OCI-LY3 (cell line): ENCODE measurements around the gene GSG1L.

Experiments
- H2AFZ ChIP-seq: fragments of 200-600, 300-600 bp; shearing (Covaris generic); 2 replicates; pipeline ENCODE4 v1.6.0; 2014; ENCODE audit warnings: antibody characterized with exemption, low read depth, low read length
- H3K27ac ChIP-seq: fragments of 200-600, 300-600 bp; sonication (generic); 2 replicates; pipeline ENCODE4 v1.5.1; 2014; ENCODE audit warnings: mild to moderate bottlenecking, low read length, moderate library complexity, mixed read lengths
- H3K27me3 ChIP-seq: fragments of 200-600, 300-600 bp; sonication (generic); 2 replicates; pipeline ENCODE4 v1.6.1; 2014; ENCODE audit warnings: low read depth, low read length, mixed read lengths
- H3K36me3 ChIP-seq: fragments of 200-600, 300-600 bp; sonication (generic); replicated peaks from 2 replicates; pipeline ENCODE3; 2014; ENCODE audit warnings: low read depth, low read length, mixed read lengths
- H3K4me1 ChIP-seq: fragments of 300-600, 200-600 bp; sonication (generic); 2 replicates; pipeline ENCODE4 v1.6.1; 2014; ENCODE audit warnings: low read length, mixed read lengths
- H3K4me2 ChIP-seq: fragments of 200-600, 300-600 bp; sonication (generic); 2 replicates; pipeline ENCODE4 v1.6.1; 2014; ENCODE audit warnings: low read length, mixed read lengths
- H3K4me3 ChIP-seq: fragments of 300-600, 200-600 bp; sonication (generic); 2 replicates; pipeline ENCODE4 v1.5.1; 2014; ENCODE audit warnings: antibody characterized with exemption, mild to moderate bottlenecking, low read length, moderate library complexity
- H3K79me2 ChIP-seq: fragments of 300-600, 200-600 bp; shearing (Covaris generic); 2 replicates; pipeline ENCODE4 v1.6.1; 2014; ENCODE audit warnings: mild to moderate bottlenecking, low read length, mixed read lengths
- H3K9ac ChIP-seq: fragments of 300-600, 200-600 bp; shearing (Covaris generic); 2 replicates; pipeline ENCODE4 v1.6.0; 2014; ENCODE audit warnings: mild to moderate bottlenecking, low read length, moderate library complexity
- H3K9me3 ChIP-seq: fragments of 200-600, 300-600 bp; shearing (Covaris generic); 2 replicates; pipeline ENCODE4 v1.6.1; 2014; ENCODE audit warnings: low read length, mixed read lengths; ENCODE audit not compliant: insufficient read depth
- H4K20me1 ChIP-seq: fragments of 200-600, 300-600 bp; sonication (generic); 2 replicates; pipeline ENCODE4 v1.6.1; 2016; ENCODE audit warnings: low read length, mixed read lengths; ENCODE audit not compliant: insufficient read depth
- CTCF ChIP-seq: fragments of 200-600, 300-600 bp; sonication (generic); IDR thresholded peaks from 2 replicates; pipeline ENCODE4 v1.5.1; 2014; ENCODE audit warnings: antibody characterized with exemption, low read length, low read depth
- EZH2phosphoT487 ChIP-seq: fragments of 200-600 bp; shearing (Covaris generic); IDR thresholded peaks from 2 replicates; pipeline ENCODE4 v1.6.1; 2018; ENCODE audit warnings: antibody characterized with exemption, mixed run types, low read depth

GSG1L gene

GRCh38 chr16:27851586-27851985 is 211.9 kb downstream of the GSG1L start:
- Histone ChIP-seq H3K27ac (no peak overlapping the region), H2AFZ (no peak overlapping the region), H3K79me2 (no peaks in the 10 kb centered on the region), H3K4me1 (no peaks in the 10 kb centered on the region), H4K20me1 (no peaks in the 10 kb centered on the region), H3K36me3 (no peaks in the 10 kb centered on the region), H3K9me3 (no peaks in the 10 kb centered on the region), H3K4me2 (no peak overlapping the region), H3K4me3 (no peak overlapping the region), H3K9ac (no peak overlapping the region), H3K27me3 (peaks cover 30% of the 10 kb centered on the region)
- TF ChIP-seq CTCF: no peak

- Histone ChIP-seq H3K27ac (no peak overlapping the region), H3K79me2 (no peaks in the 10 kb centered on the region), H3K9me3 (no peaks in the 10 kb centered on the region), H3K36me3 (no peaks in the 10 kb centered on the region), H3K4me3 (no peak overlapping the region), H2AFZ (no peak overlapping the region), H3K4me1 (no peaks in the 10 kb centered on the region), H4K20me1 (no peaks in the 10 kb centered on the region), H3K9ac (no peak overlapping the region), H3K27me3 (peaks cover 29% of the 10 kb centered on the region), H3K4me2 (no peak overlapping the region)
- TF ChIP-seq CTCF (no peak), EZH2phosphoT487 (no peak)
These were observed 213.9 kb downstream of the GSG1L start for GRCh38 chr16:27849621-27850020.

GRCh38 chr16:27847030-27847550 is 216.4 kb downstream of the GSG1L start:
- Histone ChIP-seq H4K20me1 (no peaks in the 10 kb centered on the region), H3K4me1 (no peaks in the 10 kb centered on the region), H2AFZ (no peak overlapping the region), H3K4me2 (no peak overlapping the region), H3K9ac (no peak overlapping the region), H3K9me3 (no peaks in the 10 kb centered on the region), H3K27me3 (peaks cover 24% of the 10 kb centered on the region), H3K36me3 (no peaks in the 10 kb centered on the region), H3K4me3 (no peak overlapping the region), H3K79me2 (no peaks in the 10 kb centered on the region), H3K27ac (no peak overlapping the region)
- TF ChIP-seq CTCF (no peak), EZH2phosphoT487 (no peak)

- Histone ChIP-seq H2AFZ (no peak overlapping the region), H3K9me3 (no peaks in the 10 kb centered on the region)
These were observed 218.7 kb downstream of the GSG1L start for GRCh38 chr16:27844826-27845225.

More at GRCh38 chr16:27844826-27845225, 218.7 kb downstream of the GSG1L start:
- H3K27me3 ChIP-seq: peaks cover 29% of the 10 kb centered on the region
- no peaks in the 10 kb centered on the region for H3K36me3 ChIP-seq
- no peaks in the 10 kb centered on the region for H3K4me1 ChIP-seq
- H3K79me2 ChIP-seq: no peaks in the 10 kb centered on the region
- H4K20me1 ChIP-seq: no peaks in the 10 kb centered on the region
- no peak overlapping the region for H3K27ac ChIP-seq
- TF ChIP-seq EZH2phosphoT487 (no peak), CTCF (no peak)
- H3K9ac ChIP-seq: no peak overlapping the region
- no peak overlapping the region for H3K4me2 ChIP-seq
- H3K4me3 ChIP-seq: no peak overlapping the region
